Measurements from ENCODE around the gene FYB1. TPM values are rescaled to one million over a fixed set of nuclear protein-coding genes. Genes with fewer than 3 reads are reported as not detected.

The FYB1 gene
- total RNA-seq, 1 experiment from 2014 or later: not detected

DNA sequence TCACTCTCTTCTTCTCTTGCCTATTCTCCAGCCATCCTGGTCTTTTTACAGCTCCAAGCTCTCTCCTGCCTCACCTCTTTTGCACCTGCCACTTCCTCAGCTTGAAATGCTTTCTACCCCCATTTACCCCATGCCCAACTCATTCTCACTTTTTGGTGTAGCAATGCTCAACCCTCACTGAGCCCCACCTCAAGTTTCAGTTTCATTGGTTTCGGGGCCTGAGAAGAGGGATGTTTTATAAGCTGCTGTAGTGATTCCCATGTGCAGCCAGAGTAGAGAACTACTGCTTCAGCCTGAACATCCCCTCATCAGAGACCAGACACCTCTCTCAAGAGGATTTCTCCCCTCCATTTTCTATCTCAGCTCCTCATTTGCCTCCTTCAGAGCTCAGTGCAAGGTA, 45.2 kb upstream of the FYB1 start:
- Histone ChIP-seq H3K9me3 (ENCODE audit: control insufficient read depth, low read depth, low read length) (no peaks in the 10 kb centered on the region), H3K18ac (ENCODE audit: insufficient read length, low read depth, low read length) (no peak overlapping the region), H4K5ac (ENCODE audit: insufficient read length, low read depth, low read length) (no peak overlapping the region), H2BK15ac (ENCODE audit: low read depth, low read length) (no peak overlapping the region), H4K91ac (ENCODE audit: insufficient read length, low read depth, low read length) (no peak overlapping the region), H2BK5ac (ENCODE audit: insufficient read length, low read length) (no peak overlapping the region), H2BK20ac (ENCODE audit: low read depth, low read length, poor library complexity, severe bottlenecking) (no peak overlapping the region), H3T11ph (ENCODE audit: low read length) (no peak overlapping the region), H2BK120ac (ENCODE audit: low read depth, low read length, poor library complexity, severe bottlenecking) (no peak overlapping the region), H3K27ac (ENCODE audit: insufficient read length, low read depth, low read length) (no peak overlapping the region), H3K79me2 (ENCODE audit: insufficient read depth, low read length) (no peaks in the 10 kb centered on the region), H3K4me2 (ENCODE audit: insufficient read depth, insufficient read length, low read length) (no peak overlapping the region), H4K20me1 (ENCODE audit: control insufficient read depth, insufficient read depth, insufficient read length) (no peaks in the 10 kb centered on the region), H3K9ac (ENCODE audit: extremely low read depth, insufficient read length, low read length) (no peak overlapping the region), H3K4ac (ENCODE audit: low read depth, low read length) (no peak overlapping the region), H2BK12ac (ENCODE audit: insufficient read length, low read depth, low read length) (no peak overlapping the region), H4K8ac (replicated peaks; ENCODE audit: insufficient read length, low read depth, low read length) (no peak overlapping the region), H2AK5ac (ENCODE audit: insufficient read length, low read length) (no peak overlapping the region), H3K56ac (ENCODE audit: insufficient read length, low read depth, low read length) (no peak overlapping the region), H3K27me3 (ENCODE audit: insufficient read depth, low read length) (no peaks in the 10 kb centered on the region), H3K4me1 (ENCODE audit: insufficient read depth, low read length) (no peaks in the 10 kb centered on the region), H3K14ac (ENCODE audit: insufficient read depth, low read length) (no peak overlapping the region), H3K23ac (ENCODE audit: insufficient read length, low read depth, low read length) (no peak overlapping the region), H3K79me1 (ENCODE audit: insufficient read depth, low read depth, low read length, poor library complexity, severe bottlenecking) (no peaks in the 10 kb centered on the region), H3K23me2 (ENCODE audit: insufficient read length, low read depth, low read length, poor library complexity, severe bottlenecking) (no peaks in the 10 kb centered on the region), H2AFZ (ENCODE audit: low read length) (no peak overlapping the region)
- TF ChIP-seq, protein P1, sequence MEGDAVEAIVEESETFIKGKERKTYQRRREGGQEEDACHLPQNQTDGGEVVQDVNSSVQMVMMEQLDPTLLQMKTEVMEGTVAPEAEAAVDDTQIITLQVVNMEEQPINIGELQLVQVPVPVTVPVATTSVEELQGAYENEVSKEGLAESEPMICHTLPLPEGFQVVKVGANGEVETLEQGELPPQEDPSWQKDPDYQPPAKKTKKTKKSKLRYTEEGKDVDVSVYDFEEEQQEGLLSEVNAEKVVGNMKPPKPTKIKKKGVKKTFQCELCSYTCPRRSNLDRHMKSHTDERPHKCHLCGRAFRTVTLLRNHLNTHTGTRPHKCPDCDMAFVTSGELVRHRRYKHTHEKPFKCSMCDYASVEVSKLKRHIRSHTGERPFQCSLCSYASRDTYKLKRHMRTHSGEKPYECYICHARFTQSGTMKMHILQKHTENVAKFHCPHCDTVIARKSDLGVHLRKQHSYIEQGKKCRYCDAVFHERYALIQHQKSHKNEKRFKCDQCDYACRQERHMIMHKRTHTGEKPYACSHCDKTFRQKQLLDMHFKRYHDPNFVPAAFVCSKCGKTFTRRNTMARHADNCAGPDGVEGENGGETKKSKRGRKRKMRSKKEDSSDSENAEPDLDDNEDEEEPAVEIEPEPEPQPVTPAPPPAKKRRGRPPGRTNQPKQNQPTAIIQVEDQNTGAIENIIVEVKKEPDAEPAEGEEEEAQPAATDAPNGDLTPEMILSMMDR (conservative IDR thresholded peaks at IDR 0.05): no peak
- Mint-ChIP-seq H3K4me3 (no peak overlapping the region), H3K4me1 (no peaks in the 10 kb centered on the region), H3K27ac (no peak overlapping the region), H3K9me3 (no peaks in the 10 kb centered on the region; a peak in 2 of 5 replicates), H3K27me3 (ENCODE audit: low read depth) (no peaks in the 10 kb centered on the region), H3K36me3 (ENCODE audit: insufficient read depth in 1 of 3, low read depth in 3 of 3) (no peaks in the 10 kb centered on the region)
- no peak for DNase-seq
- WGBS (ENCODE audit: extremely low coverage, insufficient read length, low lambda C conversion rate): no CpG with 5 or more reads among the region's 1 CpG

All from H9 (cell line).